ENCODE data around the gene ANKRD23.
"Not testable (repeated sequence)": the region's sequence is repeated elsewhere in the genome, so short reads cannot be mapped to it uniquely, and the experiment has no call there.

The ANKRD23 gene

GRCh38 chr2:96809951-96810782 is 33.7 kb downstream of the ANKRD23 start:
- no peaks in the 10 kb centered on the region for H3K4me1 ChIP-seq (ENCODE audit: control insufficient read depth, insufficient read depth, low read length)
- H3K27me3 ChIP-seq (ENCODE audit: control insufficient read depth, insufficient read depth, low read length) = no peaks in the 10 kb centered on the region
- no peak overlapping the region for H3K4me3 ChIP-seq (ENCODE audit: low read length)
- peaks cover 12% of the 10 kb centered on the region for H3K36me3 ChIP-seq (ENCODE audit: control insufficient read depth, insufficient read depth, low read length)
- no peak overlapping the region for H3K9ac ChIP-seq (ENCODE audit: low read length)
- no peak overlapping the region for H3K27ac ChIP-seq (ENCODE audit: low read depth, low read length)

- H3K4me3 ChIP-seq (ENCODE audit: low read length) = no peak overlapping the region
- no peak overlapping the region for H3K9ac ChIP-seq (ENCODE audit: low read length)
- H3K27me3 ChIP-seq (ENCODE audit: control insufficient read depth, insufficient read depth, low read length) = no peaks in the 10 kb centered on the region
- peaks cover 12% of the 10 kb centered on the region for H3K36me3 ChIP-seq (ENCODE audit: control insufficient read depth, insufficient read depth, low read length)
- H3K4me1 ChIP-seq (ENCODE audit: control insufficient read depth, insufficient read depth, low read length) = no peaks in the 10 kb centered on the region
- no peak overlapping the region for H3K27ac ChIP-seq (ENCODE audit: low read depth, low read length)
Observed at GRCh38 chr2:96809216-96809882, 34.5 kb downstream of the ANKRD23 start.

- Histone ChIP-seq H3K4me1 (ENCODE audit: control insufficient read depth, insufficient read depth, low read length) (no peaks in the 10 kb centered on the region), H3K9ac (ENCODE audit: low read length) (no peak overlapping the region), H3K4me3 (ENCODE audit: low read length) (no peak overlapping the region), H3K27me3 (ENCODE audit: control insufficient read depth, insufficient read depth, low read length) (no peaks in the 10 kb centered on the region), H3K27ac (ENCODE audit: low read depth, low read length) (no peak overlapping the region), H3K36me3 (ENCODE audit: control insufficient read depth, insufficient read depth, low read length) (peaks cover 12% of the 10 kb centered on the region)
Observed at GRCh38 chr2:96808176-96808837, 35.5 kb downstream of the ANKRD23 start.

DNA sequence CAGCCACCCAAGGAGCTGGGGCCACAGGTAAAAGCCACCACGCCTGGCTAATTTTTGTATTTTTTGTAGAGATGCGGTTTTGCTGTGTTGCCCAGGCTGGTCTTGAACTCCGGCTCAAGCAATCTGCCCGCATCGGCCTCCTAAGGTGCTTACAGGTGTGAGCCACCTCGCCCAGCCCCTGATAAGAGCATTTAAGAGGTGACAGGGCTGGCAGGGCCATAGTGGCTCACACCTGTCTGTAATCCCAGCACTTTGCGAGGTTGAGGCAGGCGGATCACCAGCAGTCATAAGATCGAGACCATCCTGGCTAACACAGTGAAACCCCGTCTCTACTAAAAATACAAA is 36.7 kb downstream of the ANKRD23 start:
- no peaks in the 10 kb centered on the region for H3K27me3 ChIP-seq (ENCODE audit: control insufficient read depth, insufficient read depth, low read length)
- H3K4me3 ChIP-seq (ENCODE audit: low read length) = no peak overlapping the region
- no peak overlapping the region for H3K9ac ChIP-seq (ENCODE audit: low read length)
- H3K4me1 ChIP-seq (ENCODE audit: control insufficient read depth, insufficient read depth, low read length) = no peaks in the 10 kb centered on the region
- peaks cover 14% of the 10 kb centered on the region for H3K36me3 ChIP-seq (ENCODE audit: control insufficient read depth, insufficient read depth, low read length)
- no peak overlapping the region for H3K27ac ChIP-seq (ENCODE audit: low read depth, low read length)

- Histone ChIP-seq H3K9ac (ENCODE audit: low read length) (no peak overlapping the region), H3K4me1 (ENCODE audit: control insufficient read depth, insufficient read depth, low read length) (no peaks in the 10 kb centered on the region), H3K4me3 (ENCODE audit: low read length) (no peak overlapping the region), H3K27me3 (ENCODE audit: control insufficient read depth, insufficient read depth, low read length) (no peaks in the 10 kb centered on the region), H3K36me3 (ENCODE audit: control insufficient read depth, insufficient read depth, low read length) (peaks cover 18% of the 10 kb centered on the region), H3K27ac (ENCODE audit: low read depth, low read length) (no peak overlapping the region)
Observed at GRCh38 chr2:96806468-96807126, 37.2 kb downstream of the ANKRD23 start.

DNA sequence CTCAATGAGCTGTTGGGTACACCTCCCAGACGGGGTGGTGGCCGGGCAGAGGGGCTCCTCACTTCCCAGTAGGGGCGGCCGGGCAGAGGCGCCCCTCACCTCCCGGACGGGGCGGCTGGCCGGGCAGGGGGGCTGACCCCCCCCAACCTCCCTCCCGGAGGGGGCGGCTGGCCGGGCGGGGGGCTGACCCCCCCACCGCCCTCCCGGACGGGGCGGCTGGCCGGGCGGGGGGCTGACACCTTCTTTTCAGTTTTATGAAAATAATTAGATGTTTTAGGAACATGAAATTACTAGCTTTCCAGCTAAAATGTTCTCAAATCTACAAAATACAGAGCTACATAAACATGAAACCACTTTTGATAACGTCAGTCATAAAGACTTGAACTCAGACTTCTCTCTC is 37.9 kb downstream of the ANKRD23 start:
- not testable (repeated sequence) for H3K27ac ChIP-seq (ENCODE audit: low read depth, low read length); H3K9ac ChIP-seq (ENCODE audit: low read length); H3K27me3 ChIP-seq (ENCODE audit: control insufficient read depth, insufficient read depth, low read length); H3K4me1 ChIP-seq (ENCODE audit: control insufficient read depth, insufficient read depth, low read length); H3K4me3 ChIP-seq (ENCODE audit: low read length)
- H3K36me3 ChIP-seq (ENCODE audit: control insufficient read depth, insufficient read depth, low read length) = peaks cover 18% of the 10 kb centered on the region

GRCh38 chr2:96804986-96805385 is 38.8 kb downstream of the ANKRD23 start:
- H3K27me3 ChIP-seq (ENCODE audit: control insufficient read depth, insufficient read depth, low read length) = no peaks in the 10 kb centered on the region
- no peaks in the 10 kb centered on the region for H3K4me1 ChIP-seq (ENCODE audit: control insufficient read depth, insufficient read depth, low read length)
- no peak overlapping the region for H3K9ac ChIP-seq (ENCODE audit: low read length)
- no peak overlapping the region for H3K4me3 ChIP-seq (ENCODE audit: low read length)
- peaks cover 12% of the 10 kb centered on the region for H3K36me3 ChIP-seq (ENCODE audit: control insufficient read depth, insufficient read depth, low read length)
- no peak overlapping the region for H3K27ac ChIP-seq (ENCODE audit: low read depth, low read length)

GRCh38 chr2:96802721-96803120 is 41.1 kb downstream of the ANKRD23 start:
- no peaks in the 10 kb centered on the region for H3K4me1 ChIP-seq (ENCODE audit: control insufficient read depth, insufficient read depth, low read length)
- no peaks in the 10 kb centered on the region for H3K27me3 ChIP-seq (ENCODE audit: control insufficient read depth, insufficient read depth, low read length)
- H3K36me3 ChIP-seq (ENCODE audit: control insufficient read depth, insufficient read depth, low read length) = peaks cover 6% of the 10 kb centered on the region
- no peak overlapping the region for H3K4me3 ChIP-seq (ENCODE audit: low read length)
- no peak overlapping the region for H3K27ac ChIP-seq (ENCODE audit: low read depth, low read length)
- no peak overlapping the region for H3K9ac ChIP-seq (ENCODE audit: low read length)

DNA sequence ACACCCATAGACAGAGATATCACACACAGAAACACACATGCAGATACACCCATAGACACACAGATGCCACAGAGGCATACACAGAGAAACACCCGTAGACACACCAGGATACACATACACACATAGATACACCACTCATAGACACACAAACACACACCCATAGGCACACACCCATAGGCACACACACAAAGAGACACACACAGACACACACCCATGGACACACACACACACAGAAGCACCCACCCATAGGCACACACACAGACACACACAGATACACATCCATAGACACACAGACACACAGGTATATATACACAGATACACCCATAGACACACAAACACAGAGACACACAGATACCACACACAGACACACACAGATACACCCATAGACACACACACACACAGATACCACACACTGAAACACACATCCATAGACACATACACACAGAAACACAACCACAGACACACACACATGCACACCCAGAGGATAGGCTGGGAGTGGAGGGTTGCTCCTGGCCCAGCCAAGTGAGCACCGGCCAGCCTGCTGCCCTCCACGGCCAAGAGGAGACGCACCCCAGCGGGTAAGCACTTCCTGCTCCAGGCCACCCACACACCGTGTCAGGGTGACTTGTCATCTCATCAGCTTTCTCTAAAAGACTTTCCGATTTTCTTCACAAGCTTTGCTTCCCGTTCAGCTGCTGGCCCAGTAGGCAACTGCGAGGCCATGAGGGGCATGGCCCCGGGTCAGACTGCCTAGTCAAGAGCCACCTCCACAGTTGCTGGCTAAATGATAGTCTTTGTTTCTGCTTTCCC is 41.8 kb downstream of the ANKRD23 start:
- Histone ChIP-seq H3K27me3 (ENCODE audit: control insufficient read depth, insufficient read depth, low read length) (no peaks in the 10 kb centered on the region), H3K4me3 (ENCODE audit: low read length) (no peak overlapping the region), H3K27ac (ENCODE audit: low read depth, low read length) (no peak overlapping the region), H3K4me1 (ENCODE audit: control insufficient read depth, insufficient read depth, low read length) (no peaks in the 10 kb centered on the region), H3K36me3 (ENCODE audit: control insufficient read depth, insufficient read depth, low read length) (peaks cover 11% of the 10 kb centered on the region), H3K9ac (ENCODE audit: low read length) (no peak overlapping the region)

- Histone ChIP-seq H3K36me3 (ENCODE audit: control insufficient read depth, insufficient read depth, low read length) (peaks cover 12% of the 10 kb centered on the region), H3K4me3 (ENCODE audit: low read length) (no peak overlapping the region), H3K27ac (ENCODE audit: low read depth, low read length) (no peak overlapping the region), H3K4me1 (ENCODE audit: control insufficient read depth, insufficient read depth, low read length) (no peaks in the 10 kb centered on the region), H3K9ac (ENCODE audit: low read length) (no peak overlapping the region), H3K27me3 (ENCODE audit: control insufficient read depth, insufficient read depth, low read length) (no peaks in the 10 kb centered on the region)
Observed at GRCh38 chr2:96801005-96801785, 42.6 kb downstream of the ANKRD23 start.
